Keratinocyte (primary cell): ENCODE measurements around the gene LARGE1.

ENCODE experiments used
- CTCF ChIP-seq, 3 experiments: IDR thresholded peaks in 1 of 3; conservative IDR thresholded peaks in 1 of 3; optimal IDR thresholded peaks in 1 of 3; 2 replicates in 2 of 3; 3 replicates in 1 of 3; pipeline versions ENCODE3 to v1.5.1; 2011; ENCODE audit warnings: low read length in 3 of 3, mild to moderate bottlenecking in 3 of 3, moderate library complexity in 2 of 3, control low read depth in 1 of 3, inconsistent platforms in 1 of 3; ENCODE audit not compliant: insufficient read depth in 2 of 3; ENCODE audit errors: extremely low read depth in 1 of 3
- EZH2 ChIP-seq: IDR thresholded peaks from one replicate; pipeline ENCODE4 v1.6.1; 2012; ENCODE audit warnings: inconsistent platforms, mild to moderate bottlenecking, low read length, moderate library complexity

- TF ChIP-seq CTCF (optimal IDR thresholded peaks at IDR 0.05 in 1 of 3, IDR thresholded peaks at IDR 0.05 in 1 of 3, conservative IDR thresholded peaks at IDR 0.05 in 1 of 3; ENCODE audit: extremely low read depth in 1 of 3, insufficient read depth in 2 of 3, low read length in 3 of 3) (no peak), EZH2 (no peak)
Measured at GRCh38 chr22:33710326-33710725, 209.9 kb downstream of the LARGE1 start.
